Stomach (tissue), 19 donors: ENCODE results near the gene OR2M7. TPM values are rescaled to one million over a fixed set of nuclear protein-coding genes. Genes with fewer than 3 reads are reported as not detected.

Experiments
- DNase-seq, 2 donors: peaks; one replicate each; pipeline versions ENCODE4 v3.0.0 to v3.0.0-alpha.2; 2013 to 2019
- H3K27ac ChIP-seq, 5 donors: fragments of 200-600 bp in 4 of 5; sonication (generic) in 4 of 5; one replicate each; pipeline ENCODE4 v1.5.1; 2013 to 2019; ENCODE audit warnings: mild to moderate bottlenecking in 1 of 5, moderate library complexity in 1 of 5
- H3K27me3 ChIP-seq, 3 donors: fragments of 200-600 bp; sonication (generic); one replicate each; pipeline ENCODE4 v1.5.1; 2017 to 2019; ENCODE audit warnings: mixed run types in 1 of 3
- H3K36me3 ChIP-seq, 4 donors: fragments of 200-600 bp; sonication (generic); 1 replicate in 3 of 4; 2 replicates in 1 of 4; pipeline ENCODE4 v1.5.1; 2016 to 2019
- H3K4me1 ChIP-seq, 4 donors: fragments of 200-600 bp; sonication (generic); one replicate each; pipeline ENCODE4 v1.5.1; 2016 to 2019
- H3K4me3 ChIP-seq, 4 donors: fragments of 200-600 bp; sonication (generic) in 3 of 4; one replicate each; pipeline ENCODE4 v1.5.1; 2016 to 2019; ENCODE audit warnings: mild to moderate bottlenecking in 1 of 4
- H3K9me3 ChIP-seq, 4 donors: fragments of 200-600 bp; sonication (generic); one replicate each; pipeline ENCODE4 v1.5.1; 2016 to 2019
- EP300 ChIP-seq: sonication (generic); formaldehyde crosslinking; IDR thresholded peaks from one replicate; pipeline ENCODE4 v1.6.1; 2017; ENCODE audit warnings: antibody characterized with exemption
- POLR2A ChIP-seq, 4 donors: fragments of 450-650 bp; IDR thresholded peaks; one replicate each; pipeline ENCODE4 v1.6.1; 2016; ENCODE audit warnings: antibody characterized with exemption in 4 of 4, control low read depth in 2 of 4, mild to moderate bottlenecking in 1 of 4, moderate library complexity in 1 of 4
- POLR2AphosphoS5 ChIP-seq, 3 donors: sonication (generic); formaldehyde crosslinking; IDR thresholded peaks; one replicate each; pipeline ENCODE4 v1.6.1; 2016; ENCODE audit warnings: antibody characterized with exemption in 3 of 3
- WGBS, 5 donors: extraction: QIAGEN DNeasy Blood & Tissue Kit in 3 of 5; methylation state at CpG; one replicate each; pipeline versions ENCODE4 v1.1.5 to v1.1.7; 2013 to 2018; 5-methylcytosine and 5-hydroxymethylcytosine counted together
- intact Hi-C: fragments of 100-400 bp; cut with DNase I; formaldehyde crosslinking; loops from one replicate; pipeline ENCODE4 v1.15.1; 2023; ENCODE audit warnings: low total_unique reads
- long read RNA-seq, 10 donors: transcript quantifications; one replicate each; lab custom pipeline, GENCODE V29; 2026
- polyA plus RNA-seq, 3 donors: library from polyadenylated mRNA; stranded (reverse); fragments of 200-250 nt; gene quantifications; one replicate each; pipeline ENCODE4 v1.2.3, GENCODE V29; 2013
- total RNA-seq, 5 donors: library from RNA; depleted of rRNA; stranded (reverse); fragments of >200 nt; gene quantifications; one replicate each; pipeline versions ENCODE4 v1.1.0 to v1.2.3, GENCODE V29; 2014 to 2016
- TF ChIP-seq, protein P1 (sequence below), 7 experiments: fragments of 450-650 bp in 4 of 7; fragments of 200-600 bp in 3 of 7; sonication (generic) in 3 of 7; IDR thresholded peaks; one replicate each; pipeline ENCODE4 v1.5.1; 2016 to 2019; ENCODE audit warnings: antibody characterized with exemption in 7 of 7, control low read depth in 2 of 7, mild to moderate bottlenecking in 1 of 7
- donor health status: healthy with polysubstance abuse.
- donor health status: Bipolar disorder and iron deficiency.
- donor health status: healthy.

The OR2M7 gene, protein sequence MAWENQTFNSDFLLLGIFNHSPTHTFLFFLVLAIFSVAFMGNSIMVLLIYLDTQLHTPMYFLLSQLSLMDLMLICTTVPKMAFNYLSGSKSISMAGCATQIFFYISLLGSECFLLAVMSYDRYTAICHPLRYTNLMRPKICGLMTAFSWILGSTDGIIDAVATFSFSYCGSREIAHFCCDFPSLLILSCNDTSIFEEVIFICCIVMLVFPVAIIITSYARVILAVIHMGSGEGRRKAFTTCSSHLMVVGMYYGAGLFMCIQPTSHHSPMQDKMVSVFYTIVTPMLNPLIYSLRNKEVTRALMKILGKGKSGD
- total RNA-seq (not detected), polyA plus RNA-seq (not detected)
- long read RNA-seq, donor 1, result 0 reads
- long read RNA-seq, donor 2, result 0 reads
- long read RNA-seq, donor 3, result 0 reads
- long read RNA-seq, donor 4, result 0 reads
- long read RNA-seq, donor 5, result 0 reads
- long read RNA-seq, donor 6, result 0 reads
- long read RNA-seq, donor 7, result 0 reads
- long read RNA-seq, donor 8, result 0 reads
- long read RNA-seq, donor 9, result 0 reads
- long read RNA-seq, donor 10, result 0 reads

DNA sequence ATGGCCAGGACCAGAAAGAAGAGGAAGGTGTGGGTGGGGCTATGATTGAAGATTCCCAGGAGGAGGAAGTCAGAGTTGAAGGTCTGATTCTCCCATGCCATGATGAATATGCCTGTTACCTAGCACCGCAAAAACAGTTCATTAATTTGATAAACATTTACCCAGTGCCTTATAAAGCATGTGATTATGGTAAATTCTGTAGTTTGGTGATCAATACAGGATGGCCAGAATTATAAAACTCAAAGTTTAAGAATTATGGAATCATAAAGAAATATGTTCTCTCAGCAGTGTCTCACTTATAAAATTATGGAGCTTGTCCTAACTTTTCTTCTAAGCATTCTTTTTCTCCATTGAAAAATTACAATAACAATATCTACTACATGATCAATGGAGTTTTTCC lies at the start of gene OR2M7:
TSS of gene OR2M7 (minus strand) at position 101 of the 400 bp plus-strand sequence. CDS start at position 101, 0 bp downstream.
- Histone ChIP-seq H3K36me3 (no peaks in the 10 kb centered on the region), H3K27ac (no peak within 1 kb of the TSS), H3K9me3 (no peaks in the 10 kb centered on the region), H3K4me3 (no peak within 1 kb of the TSS), H3K27me3 (no peaks in the 10 kb centered on the region), H3K4me1 (no peaks in the 10 kb centered on the region)
- TF ChIP-seq POLR2A (IDR thresholded peaks at IDR 0.05) (no peak), POLR2AphosphoS5 (IDR thresholded peaks at IDR 0.05) (no peak), EP300 (no peak)
- TF ChIP-seq, protein P1, sequence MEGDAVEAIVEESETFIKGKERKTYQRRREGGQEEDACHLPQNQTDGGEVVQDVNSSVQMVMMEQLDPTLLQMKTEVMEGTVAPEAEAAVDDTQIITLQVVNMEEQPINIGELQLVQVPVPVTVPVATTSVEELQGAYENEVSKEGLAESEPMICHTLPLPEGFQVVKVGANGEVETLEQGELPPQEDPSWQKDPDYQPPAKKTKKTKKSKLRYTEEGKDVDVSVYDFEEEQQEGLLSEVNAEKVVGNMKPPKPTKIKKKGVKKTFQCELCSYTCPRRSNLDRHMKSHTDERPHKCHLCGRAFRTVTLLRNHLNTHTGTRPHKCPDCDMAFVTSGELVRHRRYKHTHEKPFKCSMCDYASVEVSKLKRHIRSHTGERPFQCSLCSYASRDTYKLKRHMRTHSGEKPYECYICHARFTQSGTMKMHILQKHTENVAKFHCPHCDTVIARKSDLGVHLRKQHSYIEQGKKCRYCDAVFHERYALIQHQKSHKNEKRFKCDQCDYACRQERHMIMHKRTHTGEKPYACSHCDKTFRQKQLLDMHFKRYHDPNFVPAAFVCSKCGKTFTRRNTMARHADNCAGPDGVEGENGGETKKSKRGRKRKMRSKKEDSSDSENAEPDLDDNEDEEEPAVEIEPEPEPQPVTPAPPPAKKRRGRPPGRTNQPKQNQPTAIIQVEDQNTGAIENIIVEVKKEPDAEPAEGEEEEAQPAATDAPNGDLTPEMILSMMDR (IDR thresholded peaks at IDR 0.05), result no peak
- no peak for DNase-seq
- 86 to 96% (median 90%) methylated on average over 1 of the region's 1 CpG for WGBS, 5 donors
- intact Hi-C loops, result no loop called here

DNA sequence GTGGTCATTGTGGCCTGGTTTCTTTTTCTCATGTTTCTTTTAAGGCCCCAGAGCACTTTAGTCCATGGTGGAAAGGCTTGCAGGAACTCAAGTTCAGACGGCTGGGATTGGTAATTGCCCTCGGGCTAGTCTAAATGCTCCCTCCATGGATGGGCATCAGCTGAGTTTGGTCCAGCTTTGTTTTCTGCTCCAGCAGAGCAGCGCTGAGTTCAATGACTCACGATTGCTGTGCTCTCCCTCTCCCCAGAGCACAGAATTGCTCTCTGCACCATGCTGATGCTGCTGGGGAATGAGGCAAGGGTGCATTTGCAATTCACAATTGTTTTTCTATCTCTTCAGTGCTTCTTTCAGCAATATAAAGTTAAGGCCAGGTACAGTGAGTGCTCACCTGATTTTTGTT lies 49.4 kb upstream of the OR2M7 start:
- Histone ChIP-seq H3K9me3 (peaks cover 0 to 4% (median 0%) of the 10 kb centered on the region in 4 donors), H3K27ac (no peak overlapping the region), H3K27me3 (no peaks in the 10 kb centered on the region), H3K36me3 (no peaks in the 10 kb centered on the region), H3K4me3 (no peak overlapping the region), H3K4me1 (no peaks in the 10 kb centered on the region)
- TF ChIP-seq EP300 (no peak), POLR2AphosphoS5 (IDR thresholded peaks at IDR 0.05) (no peak), POLR2A (IDR thresholded peaks at IDR 0.05) (no peak)
- TF ChIP-seq, protein P1 (IDR thresholded peaks at IDR 0.05), result no peak
- DNase-seq, result no peak
- WGBS, 5 donors, result 64 to 88% (median 83%) methylated on average over 4 of the region's 4 CpGs
- intact Hi-C loops, result no loop called here

DNA sequence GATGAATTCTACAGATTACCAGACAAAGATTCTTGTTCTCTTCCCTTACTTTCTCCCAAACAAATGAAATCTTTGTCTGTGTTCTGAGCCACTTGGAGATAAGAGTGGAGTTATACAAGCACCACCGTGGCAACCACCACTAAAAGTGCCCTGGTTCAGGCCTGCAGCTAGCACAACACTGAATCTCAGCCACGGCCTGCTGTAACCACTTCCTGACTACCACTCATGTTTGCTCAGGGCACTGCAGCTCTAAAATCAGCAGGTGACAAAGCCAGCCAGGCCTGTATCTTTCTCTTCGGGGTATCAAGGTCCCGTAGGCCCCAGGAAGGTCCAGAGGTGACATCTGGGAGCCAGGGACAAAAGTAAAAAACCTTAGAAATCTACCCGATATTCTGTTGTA lies 48.0 kb upstream of the OR2M7 start:
- Histone ChIP-seq H3K9me3 (peaks cover 0 to 4% (median 0%) of the 10 kb centered on the region in 4 donors), H3K4me3 (no peak overlapping the region), H3K36me3 (no peaks in the 10 kb centered on the region), H3K4me1 (no peaks in the 10 kb centered on the region), H3K27ac (no peak overlapping the region), H3K27me3 (no peaks in the 10 kb centered on the region)
- TF ChIP-seq POLR2A (IDR thresholded peaks at IDR 0.05), result no peak
- TF ChIP-seq, protein P1 (IDR thresholded peaks at IDR 0.05), result no peak
- TF ChIP-seq POLR2AphosphoS5 (IDR thresholded peaks at IDR 0.05), result no peak
- TF ChIP-seq EP300, result no peak
- DNase-seq, result no peak
- intact Hi-C loops, result no loop called here
- WGBS, 5 donors, result 48 to 79% (median 65%) methylated on average over 5 of the region's 5 CpGs

DNA sequence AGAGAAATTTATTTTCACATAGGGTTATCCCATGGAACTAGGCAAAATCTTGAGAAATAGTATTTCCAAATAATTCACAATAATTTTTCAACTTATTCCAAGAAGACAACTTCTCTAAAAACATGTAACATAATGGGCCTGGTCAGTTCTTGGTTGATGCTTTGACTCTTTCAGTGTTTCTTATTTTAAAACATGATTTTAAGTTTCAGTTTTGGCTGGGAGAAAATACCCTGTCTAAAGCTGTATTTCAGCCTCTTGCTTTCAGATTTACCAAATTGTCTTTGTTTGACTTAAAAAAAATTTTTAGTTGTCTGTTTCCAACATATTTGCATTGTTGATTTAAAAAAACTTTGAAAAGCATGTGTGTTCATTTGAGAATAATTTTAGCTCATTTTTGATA lies 42.2 kb upstream of the OR2M7 start:
- Histone ChIP-seq H3K9me3 (peaks cover 0 to 6% (median 6%) of the 10 kb centered on the region in 4 donors), H3K36me3 (no peaks in the 10 kb centered on the region), H3K27me3 (no peaks in the 10 kb centered on the region), H3K4me3 (no peak overlapping the region), H3K4me1 (no peaks in the 10 kb centered on the region), H3K27ac (no peak overlapping the region)
- TF ChIP-seq EP300 (no peak), POLR2A (IDR thresholded peaks at IDR 0.05) (no peak), POLR2AphosphoS5 (IDR thresholded peaks at IDR 0.05) (no peak)
- TF ChIP-seq, protein P1 (IDR thresholded peaks at IDR 0.05), result no peak
- no peak for DNase-seq
- intact Hi-C loops, result no loop called here
